ENCODE results near the gene RABGAP1L. TPM values are rescaled to one million over a fixed set of nuclear protein-coding genes. Genes with fewer than 3 reads are reported as not detected.

The RABGAP1L gene
- total RNA-seq, 1 experiment from 2014 or later: 76.9 TPM

GRCh38 chr1:174968750-174969244 lies 809.5 kb downstream of the RABGAP1L start (continued):
- TF ChIP-seq PRRX2 (CRISPR knock-in tag; IDR thresholded peaks at IDR 0.05): no peak
- TF ChIP-seq, protein P1, sequence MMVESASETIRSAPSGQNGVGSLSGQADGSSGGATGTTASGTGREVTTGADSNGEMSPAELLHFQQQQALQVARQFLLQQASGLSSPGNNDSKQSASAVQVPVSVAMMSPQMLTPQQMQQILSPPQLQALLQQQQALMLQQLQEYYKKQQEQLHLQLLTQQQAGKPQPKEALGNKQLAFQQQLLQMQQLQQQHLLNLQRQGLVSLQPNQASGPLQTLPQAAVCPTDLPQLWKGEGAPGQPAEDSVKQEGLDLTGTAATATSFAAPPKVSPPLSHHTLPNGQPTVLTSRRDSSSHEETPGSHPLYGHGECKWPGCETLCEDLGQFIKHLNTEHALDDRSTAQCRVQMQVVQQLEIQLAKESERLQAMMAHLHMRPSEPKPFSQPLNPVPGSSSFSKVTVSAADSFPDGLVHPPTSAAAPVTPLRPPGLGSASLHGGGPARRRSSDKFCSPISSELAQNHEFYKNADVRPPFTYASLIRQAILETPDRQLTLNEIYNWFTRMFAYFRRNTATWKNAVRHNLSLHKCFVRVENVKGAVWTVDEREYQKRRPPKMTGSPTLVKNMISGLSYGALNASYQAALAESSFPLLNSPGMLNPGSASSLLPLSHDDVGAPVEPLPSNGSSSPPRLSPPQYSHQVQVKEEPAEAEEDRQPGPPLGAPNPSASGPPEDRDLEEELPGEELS (CRISPR knock-in tag; IDR thresholded peaks at IDR 0.05): no peak

DNA sequence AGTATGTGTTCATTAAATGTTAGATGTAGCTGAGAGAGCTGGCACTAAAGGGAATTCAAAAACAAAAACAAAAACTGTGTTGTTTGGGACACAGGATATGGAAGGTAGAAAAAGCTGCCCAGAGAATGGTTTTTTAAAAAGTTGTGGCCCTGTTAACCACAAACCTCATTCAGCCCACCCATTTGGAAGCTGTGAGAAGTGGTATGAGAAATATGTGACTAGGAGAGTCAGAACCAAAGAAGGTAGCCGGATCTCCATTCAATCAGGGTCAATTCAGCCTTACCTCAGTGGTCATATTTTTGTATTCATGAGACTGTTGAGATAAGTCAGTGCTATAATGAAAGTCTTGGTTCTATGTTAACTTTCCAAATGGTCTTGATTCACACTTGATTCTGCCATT lies 810.7 kb downstream of the RABGAP1L start:
- Mint-ChIP-seq H3K27me3 (ENCODE audit: low read depth) (no peaks in the 10 kb centered on the region), H3K4me3 (no peak overlapping the region), H3K36me3 (peaks cover 45% of the 10 kb centered on the region), H3K9me3 (no peaks in the 10 kb centered on the region), H3K27ac (no peak overlapping the region), H3K4me1 (peaks cover 13% of the 10 kb centered on the region)
- ATAC-seq: no peak
- DNase-seq (ENCODE audit: low spot score): no peak
- TF ChIP-seq SP1 (CRISPR knock-in tag; conservative IDR thresholded peaks at IDR 0.05): no peak
- TF ChIP-seq TCF7 (CRISPR knock-in tag; IDR thresholded peaks at IDR 0.05; ENCODE audit: low read depth): no peak
- no peak for TF ChIP-seq CREM (CRISPR knock-in tag; IDR thresholded peaks at IDR 0.05)
- TF ChIP-seq NFYB (CRISPR knock-in tag; conservative IDR thresholded peaks at IDR 0.05; ENCODE audit: low read depth): no peak
- TF ChIP-seq JAZF1 (CRISPR knock-in tag; IDR thresholded peaks at IDR 0.05): no peak
- TF ChIP-seq HMGA2 (CRISPR knock-in tag; IDR thresholded peaks at IDR 0.05): no peak
- no peak for TF ChIP-seq GABPB1 (CRISPR knock-in tag; IDR thresholded peaks at IDR 0.05)
- TF ChIP-seq RORB (CRISPR knock-in tag; IDR thresholded peaks at IDR 0.05): no peak
- TF ChIP-seq RELA (CRISPR knock-in tag; IDR thresholded peaks at IDR 0.05; ENCODE audit: borderline replicate concordance): no peak
- TF ChIP-seq NFATC4 (CRISPR knock-in tag; IDR thresholded peaks at IDR 0.05): no peak
- TF ChIP-seq, protein P2, sequence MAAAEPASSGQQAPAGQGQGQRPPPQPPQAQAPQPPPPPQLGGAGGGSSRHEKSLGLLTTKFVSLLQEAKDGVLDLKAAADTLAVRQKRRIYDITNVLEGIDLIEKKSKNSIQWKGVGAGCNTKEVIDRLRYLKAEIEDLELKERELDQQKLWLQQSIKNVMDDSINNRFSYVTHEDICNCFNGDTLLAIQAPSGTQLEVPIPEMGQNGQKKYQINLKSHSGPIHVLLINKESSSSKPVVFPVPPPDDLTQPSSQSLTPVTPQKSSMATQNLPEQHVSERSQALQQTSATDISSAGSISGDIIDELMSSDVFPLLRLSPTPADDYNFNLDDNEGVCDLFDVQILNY (CRISPR knock-in tag; IDR thresholded peaks at IDR 0.05): no peak
- TF ChIP-seq SMAD4 (CRISPR knock-in tag; IDR thresholded peaks at IDR 0.05): no peak
- TF ChIP-seq ZNF121 (CRISPR knock-in tag; IDR thresholded peaks at IDR 0.05): no peak
- TF ChIP-seq AFF4 (CRISPR knock-in tag; IDR thresholded peaks at IDR 0.05; ENCODE audit: borderline replicate concordance): no peak
- TF ChIP-seq, protein P3, sequence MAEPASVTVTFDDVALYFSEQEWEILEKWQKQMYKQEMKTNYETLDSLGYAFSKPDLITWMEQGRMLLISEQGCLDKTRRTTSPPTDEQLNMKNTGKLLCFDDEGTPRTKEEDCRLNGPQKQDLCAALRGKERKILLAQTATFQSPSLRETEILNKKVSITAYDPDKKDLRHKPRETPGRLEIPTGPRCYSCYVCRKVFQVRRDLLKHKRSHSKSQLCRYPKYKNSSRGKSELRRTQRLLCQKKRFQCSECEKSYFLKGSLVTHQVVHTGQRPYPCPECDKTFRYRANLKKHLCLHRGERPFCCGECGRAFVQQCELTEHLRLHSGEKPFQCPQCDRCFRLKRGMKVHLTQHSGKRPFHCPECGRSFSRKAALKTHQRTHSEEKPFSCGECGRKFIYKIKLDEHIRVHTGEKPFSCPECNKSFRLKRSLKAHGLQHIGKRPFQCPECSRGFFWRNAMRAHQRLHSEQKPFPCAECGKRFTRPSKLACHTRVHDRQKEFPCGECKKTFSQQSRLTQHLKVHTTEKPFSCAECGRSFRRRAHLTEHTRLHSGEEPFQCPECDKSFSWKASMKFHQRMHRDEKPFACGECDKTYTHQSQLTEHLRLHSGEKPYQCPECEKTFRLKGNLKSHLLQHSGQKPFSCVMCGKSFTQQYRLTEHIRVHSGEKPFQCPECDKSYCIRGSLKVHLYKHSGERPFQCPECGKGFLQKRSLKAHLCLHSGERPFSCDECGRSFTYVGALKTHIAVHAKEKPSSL (CRISPR knock-in tag; conservative IDR thresholded peaks at IDR 0.05): no peak
- ChIA-PET POLR2A (no interaction called here), CTCF (no interaction called here)
